Erythroblast (primary cell): ENCODE data around the gene NFE2L1.
A peak's percentile ranks its signal among the peaks of the same experiment; 100 is the strongest.
"Not testable (repeated sequence)": the region's sequence is repeated elsewhere in the genome, so short reads cannot be mapped to it uniquely, and the experiment has no call there.

Experiments used
- DNase-seq, 2 experiments: peaks; one replicate each; lab custom pipeline; 2025; lab: John Stamatoyannopoulos, UW
- GATA1 ChIP-seq: IDR thresholded peaks from 2 replicates; pipeline ENCODE4 v1.6.1; 2011; ENCODE audit warnings: low read depth, mild to moderate bottlenecking, control low read depth, low read length, moderate library complexity
- POLR2A ChIP-seq: IDR thresholded peaks from 2 replicates; pipeline ENCODE4 v1.6.1; 2011; ENCODE audit warnings: mild to moderate bottlenecking, low read length

The NFE2L1 gene

GRCh38 chr17:48013876-48014594 lies 34.1 kb upstream of the NFE2L1 start:
- DNase-seq: no peak
- TF ChIP-seq GATA1: no peak
- TF ChIP-seq POLR2A: no peak

DNA sequence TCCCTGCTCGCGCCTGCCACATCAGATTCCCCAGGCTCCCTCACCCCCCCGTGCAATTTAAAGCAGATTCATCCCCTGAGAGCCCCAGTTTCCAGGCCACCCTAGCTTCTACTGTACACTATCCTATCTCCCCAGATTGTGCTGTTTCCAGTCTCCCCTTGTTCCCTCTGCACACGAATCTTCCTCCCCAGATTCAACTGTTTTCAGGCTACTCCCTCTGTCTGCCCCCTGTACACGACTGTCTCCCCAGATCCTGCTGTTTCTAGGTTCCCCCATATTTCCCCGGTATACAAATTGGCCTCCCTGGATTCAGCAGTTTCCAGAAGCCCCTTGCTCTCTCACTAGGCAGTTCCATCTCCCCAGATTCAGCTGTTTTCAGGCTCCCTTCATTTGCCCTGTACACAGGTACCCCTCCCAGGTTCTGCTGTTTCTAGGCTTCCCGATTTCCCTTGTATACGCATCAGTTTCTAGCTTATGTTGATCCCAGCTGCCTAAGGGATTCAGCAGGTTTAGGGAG lies 33.5 kb upstream of the NFE2L1 start:
- no peak for TF ChIP-seq POLR2A
- TF ChIP-seq GATA1: no peak
- DNase-seq: no peak

GRCh38 chr17:48016112-48016511 lies 32.0 kb upstream of the NFE2L1 start:
- no peak for DNase-seq

DNA sequence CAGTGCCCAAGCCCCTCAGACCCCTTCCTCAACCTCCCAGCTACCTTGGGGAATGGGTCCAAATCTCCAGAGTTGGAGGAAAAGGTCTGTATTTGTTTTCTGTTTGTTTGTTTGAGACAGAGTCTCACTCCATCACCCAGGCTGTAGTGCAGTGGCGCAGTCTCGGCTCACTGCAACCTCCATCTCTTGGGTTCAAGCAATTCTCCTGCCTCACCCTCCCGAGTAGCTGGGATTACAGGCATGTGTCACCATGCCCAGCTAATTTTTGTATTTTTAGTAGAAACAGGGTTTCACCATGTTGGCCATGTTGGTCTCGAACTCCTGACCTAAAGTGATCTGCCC lies 30.4 kb upstream of the NFE2L1 start:
- DNase-seq: not testable (repeated sequence)

More at GRCh38 chr17:48016112-48016511, 32.0 kb upstream of the NFE2L1 start:
- TF ChIP-seq POLR2A (no peak), GATA1 (no peak)

DNA sequence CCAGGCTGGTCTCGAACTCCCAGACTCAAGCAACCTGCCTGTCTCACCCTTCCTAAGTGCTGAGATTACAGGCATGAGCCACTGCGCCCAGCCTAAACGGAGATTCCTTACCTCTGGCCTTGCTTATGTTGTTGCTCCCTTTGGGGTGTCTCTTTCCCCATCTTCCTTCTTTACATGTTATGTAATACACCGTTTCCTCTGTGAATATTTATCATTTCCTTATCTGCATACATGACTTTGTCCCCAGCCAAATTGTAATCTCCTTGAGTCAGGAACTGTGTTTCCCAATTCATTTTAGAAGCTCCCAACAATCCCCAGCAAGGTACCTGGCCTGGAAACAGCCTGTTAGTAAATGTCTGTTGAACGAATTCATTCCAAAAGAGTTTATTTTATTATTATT lies 26.2 kb upstream of the NFE2L1 start:
- TF ChIP-seq POLR2A: no peak
- TF ChIP-seq GATA1: no peak
- DNase-seq: no peak

- TF ChIP-seq GATA1: no peak
- no peak for TF ChIP-seq POLR2A
- DNase-seq: no peak
Measured at GRCh38 chr17:48022901-48023300, 25.3 kb upstream of the NFE2L1 start.

DNA sequence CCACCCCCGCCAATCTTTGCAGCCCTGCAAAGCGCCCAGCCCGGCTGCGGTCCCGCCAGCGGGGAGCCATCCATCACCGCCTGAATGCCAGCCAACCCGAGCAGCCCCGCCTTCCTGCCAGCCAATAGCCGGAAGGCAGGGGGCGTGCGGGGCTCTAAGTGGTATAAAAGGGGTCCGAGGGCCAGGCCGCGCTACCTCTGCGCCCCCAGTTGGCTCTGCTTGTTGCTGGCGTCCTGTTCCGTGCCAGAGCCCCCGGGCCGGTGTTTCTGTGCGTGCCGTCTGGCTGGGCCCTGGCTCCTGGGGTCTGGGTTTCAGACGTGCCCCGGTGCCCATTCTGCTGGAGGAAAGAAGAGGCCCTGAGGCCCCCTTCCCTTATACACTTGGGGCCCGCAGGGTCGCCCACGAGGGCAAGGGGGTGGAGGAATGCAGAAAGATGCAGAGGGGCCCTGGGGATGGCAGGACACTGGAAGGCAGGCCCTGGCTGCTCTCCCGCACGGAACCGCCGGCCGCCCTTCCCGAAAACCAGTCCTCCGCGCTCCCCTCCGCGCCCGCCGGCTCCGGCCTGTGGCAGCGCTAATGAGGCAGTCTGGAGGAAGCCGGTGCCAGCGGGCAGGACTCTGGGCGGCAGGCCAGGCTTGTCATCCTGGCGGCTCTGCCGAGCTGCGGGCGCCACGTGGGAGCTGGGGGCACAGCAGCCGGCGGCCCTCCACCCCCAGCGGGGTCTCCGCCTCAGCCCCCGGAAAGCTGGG lies 24.6 kb upstream of the NFE2L1 start:
- peak; percentile 52 to 58 for DNase-seq
- TF ChIP-seq POLR2A: peak; percentile 37
- no peak for TF ChIP-seq GATA1

- DNase-seq: peak; percentile 64 to 71
Measured at GRCh38 chr17:48024149-48025039, 23.8 kb upstream of the NFE2L1 start.

DNA sequence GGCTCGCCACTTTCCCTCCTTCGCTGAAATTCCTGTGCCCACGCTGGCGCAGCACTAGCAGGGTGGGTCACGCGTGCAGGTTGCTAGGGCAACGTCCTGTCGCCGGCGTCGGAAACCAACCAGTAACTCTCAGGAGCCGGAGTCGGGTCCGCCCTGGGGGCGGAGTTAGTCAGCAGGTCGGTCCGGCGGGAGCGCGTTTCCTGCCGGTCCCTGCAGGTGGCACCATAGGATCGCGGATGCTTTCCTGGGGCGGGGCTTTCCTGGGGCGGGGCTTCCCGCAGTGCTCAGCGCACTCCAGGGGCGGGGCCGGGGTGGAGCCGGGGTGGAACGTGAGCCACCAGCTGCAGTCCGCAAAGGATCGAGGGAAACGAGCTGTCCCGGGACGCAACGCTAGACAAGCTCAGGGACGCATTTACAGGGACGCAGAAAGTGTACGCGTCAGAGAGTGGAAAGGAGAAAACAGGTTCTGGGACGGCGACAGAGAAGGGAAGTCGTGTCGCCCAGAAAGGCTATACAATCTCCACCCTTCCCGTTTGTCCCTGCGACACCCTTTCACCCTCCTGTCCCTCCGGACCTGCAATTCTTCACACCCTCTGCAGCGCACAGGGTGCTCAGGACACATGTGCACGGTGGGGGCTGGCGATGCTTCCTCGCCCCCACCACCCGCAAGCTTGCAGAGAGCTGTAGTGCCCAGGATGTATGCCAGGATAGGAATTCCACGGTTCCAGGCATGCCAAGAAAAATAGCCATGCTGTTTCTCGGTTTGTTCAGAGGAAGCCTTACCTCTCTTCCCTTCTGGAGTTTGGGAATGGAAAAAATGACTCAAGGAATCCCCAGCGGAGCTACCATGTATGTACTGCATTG lies 22.9 kb upstream of the NFE2L1 start:
- TF ChIP-seq GATA1: no peak
- TF ChIP-seq POLR2A: no peak
- peak; percentile 96 to 99 for DNase-seq

More at GRCh38 chr17:48024149-48025039, 23.8 kb upstream of the NFE2L1 start:
- TF ChIP-seq GATA1 (no peak), POLR2A (no peak)

DNA sequence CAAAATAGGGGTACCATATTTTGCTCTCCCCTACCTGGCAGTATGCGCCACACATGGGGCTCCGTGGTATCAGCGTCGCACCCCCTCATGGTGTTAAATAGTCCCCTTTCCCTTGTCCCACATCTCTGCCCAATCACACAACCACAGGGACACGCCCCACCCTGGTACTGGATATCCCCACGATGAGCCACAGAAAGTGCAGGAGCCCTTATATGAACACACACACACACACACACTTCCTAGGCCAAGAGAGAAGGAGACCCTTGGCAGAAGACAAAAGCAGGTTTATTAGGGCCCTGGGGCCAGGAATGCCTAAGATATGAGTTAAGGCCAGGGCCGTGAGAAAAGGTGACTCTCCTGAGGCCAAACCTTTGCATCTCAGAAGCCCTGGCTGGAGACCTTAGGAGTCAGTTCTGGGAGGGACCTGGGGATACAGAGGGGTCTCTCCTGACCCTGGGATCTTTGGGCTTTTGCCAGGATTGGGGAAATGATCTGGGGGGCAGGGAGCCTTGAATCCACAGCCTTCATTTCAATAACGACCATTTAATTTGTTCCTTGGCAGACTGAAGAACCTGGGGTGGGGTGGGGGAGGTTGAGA lies 22.2 kb upstream of the NFE2L1 start:
- DNase-seq: peak in 1 of 2 experiments; percentile 39
- TF ChIP-seq GATA1: no peak
- TF ChIP-seq POLR2A: no peak

GRCh38 chr17:48026502-48027321 lies 21.4 kb upstream of the NFE2L1 start:
- TF ChIP-seq POLR2A (no peak), GATA1 (no peak)
- DNase-seq: peak; percentile 90 to 93
